Stomach (tissue), 9 donors: ENCODE data around the gene AHCYL2. TPM values are rescaled to one million over a fixed set of nuclear protein-coding genes. Genes with fewer than 3 reads are reported as not detected.

Experiments
- DNase-seq, 2 donors: peaks; one replicate each; pipeline versions ENCODE4 v3.0.0 to v3.0.0-alpha.2; 2013 to 2019
- H3K27ac ChIP-seq, 5 donors: fragments of 200-600 bp in 4 of 5; sonication (generic) in 4 of 5; one replicate each; pipeline ENCODE4 v1.5.1; 2013 to 2019; ENCODE audit warnings: mild to moderate bottlenecking in 1 of 5, moderate library complexity in 1 of 5
- H3K27me3 ChIP-seq, 3 donors: fragments of 200-600 bp; sonication (generic); one replicate each; pipeline ENCODE4 v1.5.1; 2017 to 2019; ENCODE audit warnings: mixed run types in 1 of 3
- H3K36me3 ChIP-seq, 4 donors: fragments of 200-600 bp; sonication (generic); 1 replicate in 3 of 4; 2 replicates in 1 of 4; pipeline ENCODE4 v1.5.1; 2016 to 2019
- H3K4me1 ChIP-seq, 4 donors: fragments of 200-600 bp; sonication (generic); one replicate each; pipeline ENCODE4 v1.5.1; 2016 to 2019
- H3K4me3 ChIP-seq, 4 donors: fragments of 200-600 bp; sonication (generic) in 3 of 4; one replicate each; pipeline ENCODE4 v1.5.1; 2016 to 2019; ENCODE audit warnings: mild to moderate bottlenecking in 1 of 4
- H3K9me3 ChIP-seq, 4 donors: fragments of 200-600 bp; sonication (generic); one replicate each; pipeline ENCODE4 v1.5.1; 2016 to 2019
- EP300 ChIP-seq: sonication (generic); formaldehyde crosslinking; IDR thresholded peaks from one replicate; pipeline ENCODE4 v1.6.1; 2017; ENCODE audit warnings: antibody characterized with exemption
- POLR2A ChIP-seq, 4 donors: fragments of 450-650 bp; IDR thresholded peaks; one replicate each; pipeline ENCODE4 v1.6.1; 2016; ENCODE audit warnings: antibody characterized with exemption in 4 of 4, control low read depth in 2 of 4, mild to moderate bottlenecking in 1 of 4, moderate library complexity in 1 of 4
- POLR2AphosphoS5 ChIP-seq, 3 donors: sonication (generic); formaldehyde crosslinking; IDR thresholded peaks; one replicate each; pipeline ENCODE4 v1.6.1; 2016; ENCODE audit warnings: antibody characterized with exemption in 3 of 3
- WGBS, 5 donors: extraction: QIAGEN DNeasy Blood & Tissue Kit in 3 of 5; methylation state at CpG; one replicate each; pipeline versions ENCODE4 v1.1.5 to v1.1.7; 2013 to 2018; 5-methylcytosine and 5-hydroxymethylcytosine counted together
- intact Hi-C: fragments of 100-400 bp; cut with DNase I; formaldehyde crosslinking; loops from one replicate; pipeline ENCODE4 v1.15.1; 2023; ENCODE audit warnings: low total_unique reads
- polyA plus RNA-seq, 3 donors: library from polyadenylated mRNA; stranded (reverse); fragments of 200-250 nt; gene quantifications; one replicate each; pipeline ENCODE4 v1.2.3, GENCODE V29; 2013
- total RNA-seq, 5 donors: library from RNA; depleted of rRNA; stranded (reverse); fragments of >200 nt; gene quantifications; one replicate each; pipeline versions ENCODE4 v1.1.0 to v1.2.3, GENCODE V29; 2014 to 2016
- TF ChIP-seq, protein P1 (sequence below), 7 experiments: fragments of 450-650 bp in 4 of 7; fragments of 200-600 bp in 3 of 7; sonication (generic) in 3 of 7; IDR thresholded peaks; one replicate each; pipeline ENCODE4 v1.5.1; 2016 to 2019; ENCODE audit warnings: antibody characterized with exemption in 7 of 7, control low read depth in 2 of 7, mild to moderate bottlenecking in 1 of 7
- donor health status: healthy with polysubstance abuse.
- donor health status: Bipolar disorder and iron deficiency.
- donor health status: healthy.

Gene AHCYL2
- total and polyA plus RNA-seq, 8 donors, result 4.6 to 87.0 (median 61.6) TPM

DNA sequence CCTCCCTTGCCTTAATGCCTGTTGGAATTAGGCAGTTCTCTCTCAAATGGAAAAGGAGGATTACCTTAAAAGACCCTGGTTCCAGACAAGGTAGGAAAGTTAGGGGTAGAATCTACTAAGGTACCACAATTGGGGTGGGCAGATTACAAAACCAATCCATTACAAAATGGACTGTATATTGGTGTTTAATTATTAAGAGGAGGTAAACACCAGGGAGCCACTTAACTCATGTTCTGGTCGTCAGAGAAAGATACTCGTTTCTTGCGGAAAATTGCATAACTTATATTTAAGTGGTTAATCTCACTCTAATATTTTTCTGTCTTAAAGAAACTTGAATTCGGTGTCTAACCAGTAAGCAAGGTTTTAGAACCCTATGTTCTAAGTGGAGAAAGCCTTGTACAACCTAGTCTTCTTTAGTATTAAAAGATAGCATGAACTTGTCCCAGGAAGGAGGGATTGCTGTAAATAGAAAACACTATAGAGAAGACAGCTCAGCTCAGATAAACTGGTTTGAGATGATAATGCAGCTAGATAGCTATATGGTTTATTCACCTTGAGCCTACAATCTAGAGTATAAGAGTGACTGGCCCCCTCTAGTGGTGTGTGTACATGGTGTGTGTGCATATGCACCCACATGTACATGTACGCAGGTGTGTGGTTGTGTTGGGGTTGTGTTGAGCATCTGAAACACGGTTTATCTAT lies 151.4 kb downstream of the AHCYL2 start:
- H3K27me3 ChIP-seq, result no peaks in the 10 kb centered on the region
- H3K27ac ChIP-seq, result no peak overlapping the region
- H3K4me1 ChIP-seq, result peaks cover 0 to 29% (median 8%) of the 10 kb centered on the region in 4 donors
- DNase-seq, result peak; percentile 61 to 73
- H3K4me3 ChIP-seq, result no peak overlapping the region
- H3K9me3 ChIP-seq, result no peaks in the 10 kb centered on the region
- intact Hi-C loops, result no loop called here
- TF ChIP-seq, protein P1, sequence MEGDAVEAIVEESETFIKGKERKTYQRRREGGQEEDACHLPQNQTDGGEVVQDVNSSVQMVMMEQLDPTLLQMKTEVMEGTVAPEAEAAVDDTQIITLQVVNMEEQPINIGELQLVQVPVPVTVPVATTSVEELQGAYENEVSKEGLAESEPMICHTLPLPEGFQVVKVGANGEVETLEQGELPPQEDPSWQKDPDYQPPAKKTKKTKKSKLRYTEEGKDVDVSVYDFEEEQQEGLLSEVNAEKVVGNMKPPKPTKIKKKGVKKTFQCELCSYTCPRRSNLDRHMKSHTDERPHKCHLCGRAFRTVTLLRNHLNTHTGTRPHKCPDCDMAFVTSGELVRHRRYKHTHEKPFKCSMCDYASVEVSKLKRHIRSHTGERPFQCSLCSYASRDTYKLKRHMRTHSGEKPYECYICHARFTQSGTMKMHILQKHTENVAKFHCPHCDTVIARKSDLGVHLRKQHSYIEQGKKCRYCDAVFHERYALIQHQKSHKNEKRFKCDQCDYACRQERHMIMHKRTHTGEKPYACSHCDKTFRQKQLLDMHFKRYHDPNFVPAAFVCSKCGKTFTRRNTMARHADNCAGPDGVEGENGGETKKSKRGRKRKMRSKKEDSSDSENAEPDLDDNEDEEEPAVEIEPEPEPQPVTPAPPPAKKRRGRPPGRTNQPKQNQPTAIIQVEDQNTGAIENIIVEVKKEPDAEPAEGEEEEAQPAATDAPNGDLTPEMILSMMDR (IDR thresholded peaks at IDR 0.05), result peak in 5 of 7 experiments; percentile 42 to 61 (median 47)
- TF ChIP-seq POLR2AphosphoS5 (IDR thresholded peaks at IDR 0.05), result no peak
- no peak for TF ChIP-seq EP300
- H3K36me3 ChIP-seq, result peaks cover 0 to 19% (median 18%) of the 10 kb centered on the region in 4 donors
- 55 to 65% (median 60%) methylated on average over 6 of the region's 6 CpGs for WGBS, 5 donors

DNA sequence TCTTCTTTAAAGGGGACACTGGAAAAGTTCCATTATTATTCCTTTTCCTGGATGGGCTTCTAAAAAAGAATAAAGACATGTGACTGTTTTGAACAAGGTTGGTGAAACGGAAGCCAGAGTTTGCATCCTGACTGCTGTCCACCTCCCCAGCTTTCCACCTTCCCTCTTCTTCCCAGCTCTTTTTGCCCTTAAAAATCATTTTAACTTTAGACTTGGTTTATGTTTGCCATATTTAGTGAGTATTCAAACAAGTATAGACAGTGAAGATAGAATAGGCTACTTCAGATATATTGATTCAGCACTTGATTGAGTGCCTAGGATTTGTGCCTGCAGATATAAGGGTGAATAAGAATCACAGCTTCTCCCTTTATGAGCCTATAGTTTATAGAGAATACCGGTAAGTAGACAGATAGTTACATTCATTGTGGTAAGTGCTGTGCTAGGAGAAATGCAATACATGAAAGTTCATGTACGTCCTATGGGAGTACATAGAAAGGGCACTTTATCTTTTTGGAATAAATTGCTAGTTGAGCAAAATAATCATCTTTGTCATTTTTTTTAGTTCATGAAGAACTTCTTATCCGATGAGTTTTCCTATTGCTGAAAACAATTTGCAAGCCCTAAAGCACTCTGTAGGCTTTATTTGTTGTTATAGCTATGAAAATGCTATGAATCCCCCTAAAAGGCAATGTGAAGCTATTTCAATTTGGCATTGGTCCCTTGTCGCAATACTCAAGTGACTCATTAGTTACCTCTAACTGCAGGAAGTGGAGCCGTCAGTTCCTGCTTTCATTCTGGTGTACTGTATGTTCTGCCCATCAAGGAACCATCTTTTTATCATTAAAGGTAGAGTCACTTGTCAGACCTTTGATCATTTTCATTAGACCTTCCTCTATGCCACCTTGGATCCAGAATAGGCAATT lies 152.2 kb downstream of the AHCYL2 start:
- Histone ChIP-seq H3K4me3 (no peak overlapping the region), H3K36me3 (peaks cover 0 to 25% (median 24%) of the 10 kb centered on the region in 4 donors), H3K27ac (no peak overlapping the region), H3K9me3 (no peaks in the 10 kb centered on the region), H3K4me1 (peaks cover 0 to 26% (median 8%) of the 10 kb centered on the region in 4 donors), H3K27me3 (no peaks in the 10 kb centered on the region)
- WGBS, 5 donors, result 81 to 86% (median 86%) methylated on average over 6 of the region's 6 CpGs
- intact Hi-C loops, result no loop called here
- TF ChIP-seq EP300 (no peak), POLR2AphosphoS5 (IDR thresholded peaks at IDR 0.05) (no peak), POLR2A (IDR thresholded peaks at IDR 0.05) (no peak)
- TF ChIP-seq, protein P1 (IDR thresholded peaks at IDR 0.05), result no peak
- peak in 1 of 2 donors; percentile 20 for DNase-seq

DNA sequence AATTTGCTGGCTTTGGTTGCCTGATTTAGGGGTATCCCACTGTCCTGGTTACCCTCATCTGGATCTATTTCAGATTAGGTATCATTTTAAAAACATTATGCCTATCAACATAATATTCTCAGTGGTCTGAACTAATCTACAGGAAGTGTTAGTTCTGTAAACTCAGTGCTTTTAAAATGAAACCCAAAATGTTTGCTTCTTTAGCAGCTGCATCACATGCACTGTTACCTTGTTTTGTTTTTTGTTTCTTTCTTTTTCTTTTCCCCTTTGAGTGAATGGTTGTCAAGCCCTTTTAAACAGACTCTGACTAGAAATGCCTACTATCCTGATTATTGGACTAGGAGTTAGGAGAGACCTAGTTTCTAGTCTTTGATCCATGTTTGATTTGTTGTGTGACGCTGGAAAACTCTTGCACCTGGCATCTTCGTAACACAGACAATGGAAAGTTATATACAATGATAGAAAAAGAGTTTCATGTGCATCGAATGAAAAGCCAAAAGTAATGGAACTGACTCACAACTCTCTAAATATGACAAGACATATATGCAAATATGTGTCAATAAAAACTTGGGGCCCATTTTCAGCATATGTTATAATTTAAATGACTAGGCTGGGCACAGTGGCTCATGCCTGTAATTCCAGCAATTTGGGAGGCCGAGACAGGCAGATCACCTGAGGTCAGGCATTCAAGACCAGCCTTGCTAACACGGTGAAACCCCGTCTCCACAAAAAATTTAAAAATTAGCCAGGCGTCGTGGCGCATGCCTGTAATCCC lies 157.1 kb downstream of the AHCYL2 start:
- 94 to 95% (median 95%) methylated on average over 9 of the region's 9 CpGs for WGBS, 5 donors
- peaks cover 0 to 5% (median 0%) of the 10 kb centered on the region in 4 donors for H3K4me1 ChIP-seq
- H3K9me3 ChIP-seq, result no peaks in the 10 kb centered on the region
- no peak overlapping the region for H3K4me3 ChIP-seq
- peaks cover 0 to 43% (median 33%) of the 10 kb centered on the region in 4 donors for H3K36me3 ChIP-seq
- H3K27me3 ChIP-seq, result no peaks in the 10 kb centered on the region
- DNase-seq, result no peak
- H3K27ac ChIP-seq, result no peak overlapping the region
- intact Hi-C loops, result no loop called here
- TF ChIP-seq, protein P1 (IDR thresholded peaks at IDR 0.05), result no peak
- no peak for TF ChIP-seq POLR2AphosphoS5 (IDR thresholded peaks at IDR 0.05)
- TF ChIP-seq POLR2A (IDR thresholded peaks at IDR 0.05), result no peak
- TF ChIP-seq EP300, result no peak
